ENCODE results near the gene GNA14. TPM values are rescaled to one million over a fixed set of nuclear protein-coding genes. Genes with fewer than 3 reads are reported as not detected.

GNA14 gene
- total RNA-seq, 1 donor from 2014 or later = 15.6 TPM

DNA sequence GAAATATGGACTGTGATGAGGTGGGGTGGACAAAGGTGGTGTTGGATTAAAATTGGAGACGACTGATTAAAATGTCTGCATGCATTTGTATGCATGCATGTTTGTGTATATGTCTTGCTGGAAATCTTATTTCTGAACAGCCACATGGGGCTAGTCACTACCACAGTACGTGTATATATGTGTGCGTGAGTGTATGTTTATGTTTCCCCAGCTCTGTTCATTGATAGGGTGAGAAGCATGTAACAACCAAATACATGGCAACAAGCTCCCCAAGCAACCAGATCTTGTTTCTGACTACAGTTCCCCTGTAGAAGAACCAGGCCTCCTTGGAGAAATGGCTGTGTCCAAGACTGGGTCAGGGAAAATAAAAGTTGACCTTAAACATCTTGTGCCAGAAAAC, 139.7 kb downstream of the GNA14 start:
- no peaks in the 10 kb centered on the region for H3K36me3 ChIP-seq
- no peaks in the 10 kb centered on the region for H3K9me3 ChIP-seq
- ATAC-seq (no peak), DNase-seq (no peak)
- peaks cover 14% of the 10 kb centered on the region for H3K4me1 ChIP-seq
- TF ChIP-seq, protein P1, sequence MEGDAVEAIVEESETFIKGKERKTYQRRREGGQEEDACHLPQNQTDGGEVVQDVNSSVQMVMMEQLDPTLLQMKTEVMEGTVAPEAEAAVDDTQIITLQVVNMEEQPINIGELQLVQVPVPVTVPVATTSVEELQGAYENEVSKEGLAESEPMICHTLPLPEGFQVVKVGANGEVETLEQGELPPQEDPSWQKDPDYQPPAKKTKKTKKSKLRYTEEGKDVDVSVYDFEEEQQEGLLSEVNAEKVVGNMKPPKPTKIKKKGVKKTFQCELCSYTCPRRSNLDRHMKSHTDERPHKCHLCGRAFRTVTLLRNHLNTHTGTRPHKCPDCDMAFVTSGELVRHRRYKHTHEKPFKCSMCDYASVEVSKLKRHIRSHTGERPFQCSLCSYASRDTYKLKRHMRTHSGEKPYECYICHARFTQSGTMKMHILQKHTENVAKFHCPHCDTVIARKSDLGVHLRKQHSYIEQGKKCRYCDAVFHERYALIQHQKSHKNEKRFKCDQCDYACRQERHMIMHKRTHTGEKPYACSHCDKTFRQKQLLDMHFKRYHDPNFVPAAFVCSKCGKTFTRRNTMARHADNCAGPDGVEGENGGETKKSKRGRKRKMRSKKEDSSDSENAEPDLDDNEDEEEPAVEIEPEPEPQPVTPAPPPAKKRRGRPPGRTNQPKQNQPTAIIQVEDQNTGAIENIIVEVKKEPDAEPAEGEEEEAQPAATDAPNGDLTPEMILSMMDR (IDR thresholded peaks at IDR 0.05) = no peak
- intact Hi-C loops (cut with DNase I) = no loop called here
- no peak overlapping the region for H3K27ac ChIP-seq
- H3K27me3 ChIP-seq (ENCODE audit: low read depth) = no peaks in the 10 kb centered on the region
- no peak overlapping the region for H3K4me3 ChIP-seq

DNA sequence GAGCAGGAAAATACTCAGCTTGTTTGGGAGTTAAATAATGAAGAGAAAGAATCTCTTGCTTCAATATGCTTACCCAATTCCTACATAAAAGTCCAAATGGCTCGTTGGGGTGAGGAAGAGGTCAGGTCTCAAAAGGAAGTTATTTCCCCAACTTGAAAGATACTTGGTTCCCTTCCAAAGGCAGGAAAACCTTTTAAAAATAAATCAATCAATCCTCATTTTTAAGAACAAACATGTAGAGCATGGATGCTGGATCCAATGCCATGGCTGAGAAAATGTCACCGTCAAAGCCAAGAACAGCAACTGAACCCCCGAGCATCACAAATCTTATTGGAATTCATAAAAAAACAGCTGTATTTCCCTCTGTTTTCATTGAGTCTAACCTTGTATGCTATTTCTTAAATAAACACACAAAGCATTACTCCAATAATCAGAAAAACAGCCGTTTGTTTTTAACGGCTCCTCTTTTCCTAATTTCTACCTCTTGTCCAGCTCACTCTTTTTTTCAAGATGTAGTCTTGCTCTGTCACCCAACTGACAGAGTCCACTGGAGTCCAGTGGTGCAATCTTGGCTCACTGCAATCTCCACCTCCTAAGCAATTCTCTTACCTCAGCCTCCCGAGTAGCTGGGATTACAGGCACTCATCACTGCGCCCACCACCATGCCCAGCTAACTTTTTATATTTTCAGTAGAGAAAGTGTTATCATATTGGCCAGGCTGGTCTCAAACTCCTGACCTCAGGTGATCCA, 140.7 kb downstream of the GNA14 start:
- intact Hi-C loops (cut with DNase I) = no loop called here
- H3K9me3 ChIP-seq = no peaks in the 10 kb centered on the region
- DNase-seq (no peak), ATAC-seq (peak; percentile 36 to 65)
- TF ChIP-seq, protein P1 (IDR thresholded peaks at IDR 0.05) = no peak
- no peak overlapping the region for H3K27ac ChIP-seq
- no peak overlapping the region for H3K4me3 ChIP-seq
- peaks cover 9% of the 10 kb centered on the region for H3K4me1 ChIP-seq
- H3K36me3 ChIP-seq = no peaks in the 10 kb centered on the region
- no peaks in the 10 kb centered on the region for H3K27me3 ChIP-seq (ENCODE audit: low read depth)

DNA sequence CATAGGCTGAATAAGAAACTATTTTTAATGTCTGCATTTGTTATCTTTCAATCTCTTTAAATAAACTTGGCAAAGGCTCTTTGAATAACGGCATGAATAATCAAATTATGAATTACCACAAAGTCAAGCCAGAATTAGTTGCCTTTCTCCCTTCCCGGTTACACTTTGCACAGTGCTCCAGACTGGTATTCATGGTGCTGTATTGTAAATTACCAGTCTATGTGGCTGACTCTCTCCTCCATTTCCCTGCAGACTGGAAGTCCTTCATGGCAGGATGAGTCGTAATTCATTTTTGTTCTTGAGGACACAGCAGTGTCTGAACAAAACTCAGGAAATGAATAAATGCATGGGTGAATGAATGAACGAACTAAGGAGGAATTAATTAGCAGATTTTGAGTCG, 142.9 kb downstream of the GNA14 start:
- intact Hi-C loops (cut with DNase I) = no loop called here
- Histone ChIP-seq H3K36me3 (no peaks in the 10 kb centered on the region), H3K4me1 (peaks cover 9% of the 10 kb centered on the region), H3K4me3 (no peak overlapping the region), H3K27ac (no peak overlapping the region), H3K27me3 (ENCODE audit: low read depth) (no peaks in the 10 kb centered on the region), H3K9me3 (no peaks in the 10 kb centered on the region)
- DNase-seq = no peak
- TF ChIP-seq, protein P1 (IDR thresholded peaks at IDR 0.05) = no peak
- no peak for ATAC-seq

DNA sequence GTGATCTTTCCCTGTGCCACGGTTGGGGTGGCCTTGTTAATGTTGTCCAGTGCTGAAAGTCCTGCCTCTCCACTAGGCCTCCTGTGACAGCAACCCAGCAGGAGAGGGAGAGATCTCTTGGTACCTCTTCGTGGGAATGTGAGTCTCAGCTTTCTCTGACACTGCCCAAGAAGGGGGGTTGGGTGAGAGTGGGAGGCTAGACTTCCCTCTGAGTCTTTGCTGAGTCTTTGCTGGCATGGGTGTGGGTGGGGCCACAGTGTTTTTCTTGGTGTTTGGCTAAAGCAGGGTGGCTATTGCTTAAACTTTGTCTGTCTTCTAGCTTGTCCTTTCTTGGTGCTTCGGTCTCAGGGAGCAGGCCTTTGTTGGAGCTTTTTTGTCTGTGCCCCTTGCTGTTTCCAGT, 145.6 kb downstream of the GNA14 start:
- intact Hi-C loops (cut with DNase I) = no loop called here
- H3K36me3 ChIP-seq = no peaks in the 10 kb centered on the region
- H3K4me1 ChIP-seq = peaks cover 8% of the 10 kb centered on the region
- H3K27me3 ChIP-seq (ENCODE audit: low read depth) = no peaks in the 10 kb centered on the region
- H3K9me3 ChIP-seq = no peaks in the 10 kb centered on the region
- H3K27ac ChIP-seq = no peak overlapping the region
- TF ChIP-seq, protein P1 (IDR thresholded peaks at IDR 0.05) = no peak
- ATAC-seq = peak in 1 of 2 donors; percentile 37
- no peak overlapping the region for H3K4me3 ChIP-seq
- no peak for DNase-seq

DNA sequence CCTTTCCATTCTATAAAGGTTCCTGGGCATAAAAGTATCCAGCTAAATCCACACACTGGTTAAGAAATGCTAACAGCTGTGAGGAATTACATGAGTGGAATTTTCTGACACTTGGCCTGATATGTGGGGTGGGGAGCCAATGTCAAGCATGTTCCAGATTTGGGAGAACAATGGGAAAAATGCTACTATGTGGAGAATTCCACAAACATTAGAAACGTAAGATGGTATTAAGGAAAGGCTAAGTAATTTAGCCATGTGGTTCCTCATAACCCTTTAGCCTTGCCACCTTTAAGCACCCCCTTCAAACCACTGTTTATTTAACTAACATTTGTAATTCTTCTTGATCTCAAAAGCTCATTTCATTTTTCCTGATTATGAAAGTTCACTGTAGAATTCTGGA, 149.2 kb downstream of the GNA14 start:
- H3K27ac ChIP-seq = no peak overlapping the region
- H3K36me3 ChIP-seq = no peaks in the 10 kb centered on the region
- H3K9me3 ChIP-seq = no peaks in the 10 kb centered on the region
- no peak for DNase-seq
- intact Hi-C loops (cut with DNase I) = no loop called here
- no peak overlapping the region for H3K4me3 ChIP-seq
- H3K4me1 ChIP-seq = peaks cover 7% of the 10 kb centered on the region
- ATAC-seq = peak; percentile 41 to 55
- H3K27me3 ChIP-seq (ENCODE audit: low read depth) = no peaks in the 10 kb centered on the region
- TF ChIP-seq, protein P1 (IDR thresholded peaks at IDR 0.05) = no peak
